ENCODE results near the gene DDAH2.

DDAH2 gene

DNA sequence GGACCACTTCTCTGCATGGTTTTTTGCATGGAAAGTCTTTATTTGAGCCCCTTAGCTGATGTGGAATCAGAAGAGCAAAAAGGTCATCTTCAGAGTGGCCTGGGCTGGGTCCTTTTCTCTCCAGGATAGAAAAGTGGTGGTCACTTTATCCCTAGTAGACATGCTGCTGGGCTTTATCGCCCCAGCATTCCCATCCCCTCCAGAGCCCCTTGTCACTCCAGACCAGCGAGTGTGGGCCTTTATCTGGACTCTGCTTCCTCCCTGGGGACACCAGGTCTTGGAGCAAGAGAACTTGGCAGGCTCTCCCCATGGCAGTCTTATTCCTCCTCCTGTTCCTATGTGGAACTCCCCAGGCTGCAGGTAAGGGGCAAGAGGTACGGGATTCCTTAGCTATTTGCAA is 22.5 kb downstream of the DDAH2 start, which contains the start of gene LY6G6F:
LY6G6F (plus strand) TSS at position 268 of the 400 bp plus-strand sequence; CDS start at position 309, 41 bp downstream.
- in situ Hi-C loops (cut with MboI; ENCODE audit: low sequenced_read_pairs), result no loop called here
- H3K27me3 ChIP-seq (ENCODE audit: low read depth), result no peaks in the 10 kb centered on the region
- H3K9me3 ChIP-seq, result no peaks in the 10 kb centered on the region
- peaks cover 10% of the 10 kb centered on the region for H3K4me1 ChIP-seq
- DNase-seq (ENCODE audit: low spot score in 2 of 2), result no peak
- no peaks in the 10 kb centered on the region for H3K36me3 ChIP-seq (replicated peaks)
- H3K4me3 ChIP-seq, result no peak within 1 kb of the TSS

DNA sequence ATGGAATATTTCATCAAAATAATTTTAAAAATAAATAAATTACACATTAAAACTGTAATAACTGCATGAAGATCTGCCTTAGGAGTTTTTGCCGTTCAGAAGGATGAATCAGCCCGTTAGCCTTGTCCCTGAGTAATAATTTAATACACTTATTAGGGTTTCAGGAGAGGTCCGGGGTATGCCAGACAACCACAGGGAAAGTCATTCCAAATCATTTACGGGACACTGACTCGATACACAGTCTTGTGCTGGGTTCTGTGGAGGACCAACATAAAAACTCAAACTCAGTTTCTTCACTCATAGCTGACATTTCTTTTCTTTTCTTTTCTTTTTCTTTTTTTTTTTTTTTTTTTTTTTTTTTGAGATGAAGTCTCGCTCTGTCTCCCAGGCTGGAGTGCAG is 23.2 kb downstream of the DDAH2 start:
- H3K4me1 ChIP-seq, result peaks cover 13% of the 10 kb centered on the region
- in situ Hi-C loops (cut with MboI; ENCODE audit: low sequenced_read_pairs), result no loop called here
- no peak overlapping the region for H3K4me3 ChIP-seq
- no peaks in the 10 kb centered on the region for H3K9me3 ChIP-seq
- H3K36me3 ChIP-seq (replicated peaks), result no peaks in the 10 kb centered on the region
- DNase-seq (ENCODE audit: low spot score in 2 of 2), result no peak
- no peaks in the 10 kb centered on the region for H3K27me3 ChIP-seq (ENCODE audit: low read depth)

DNA sequence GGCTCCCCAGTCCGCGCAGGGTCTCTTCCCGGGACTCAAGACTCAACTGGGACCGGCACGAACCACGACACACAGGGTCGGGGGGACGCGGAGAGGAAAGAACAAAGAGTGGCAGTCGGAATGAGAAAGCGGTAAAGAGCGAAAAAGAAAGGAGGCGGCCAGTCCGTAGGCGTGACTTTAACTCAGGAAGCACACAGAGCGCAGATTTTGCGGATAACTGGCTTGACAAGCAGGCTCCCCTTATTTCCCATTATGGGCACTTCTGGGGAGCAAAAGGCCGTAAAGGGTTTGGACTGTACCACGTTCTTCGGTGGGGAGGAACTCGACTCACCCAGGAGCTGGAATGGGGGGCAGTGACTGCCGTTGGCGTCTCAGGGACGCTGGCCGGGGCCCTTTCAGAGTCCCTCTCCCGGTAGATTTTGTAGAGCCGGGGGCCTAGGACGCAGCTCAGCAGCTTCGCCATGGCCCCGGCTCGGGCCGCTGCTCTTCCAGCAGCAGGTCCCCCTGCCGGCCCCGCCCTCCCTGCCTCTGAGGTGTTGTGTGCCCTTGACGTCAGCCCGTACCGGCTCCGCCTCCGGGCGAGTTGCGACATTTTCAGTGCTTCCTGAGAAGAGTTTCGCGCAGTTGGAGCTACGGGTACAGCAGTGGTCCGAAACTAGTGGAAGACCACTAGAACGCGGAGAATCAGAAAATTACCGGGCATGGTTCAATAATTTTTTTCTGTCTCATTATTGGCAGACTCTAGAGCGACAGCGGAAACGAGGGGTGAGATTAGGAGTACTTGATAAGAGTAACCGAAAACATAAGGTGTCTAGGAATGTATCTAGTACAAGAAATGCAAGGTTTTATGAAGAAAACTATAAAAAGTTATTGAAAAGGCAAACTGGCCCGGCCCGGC is 26.0 kb downstream of the DDAH2 start, which contains the start of gene ABHD16A:
ABHD16A (minus strand) TSS at position 506 of the 898 bp plus-strand sequence; CDS start at position 463, 43 bp downstream.
- peak within 1 kb of the TSS; percentile 90 for H3K4me3 ChIP-seq
- peaks cover 13% of the 10 kb centered on the region for H3K4me1 ChIP-seq
- DNase-seq (ENCODE audit: low spot score in 2 of 2), result peak; percentile 97 to 99
- no peaks in the 10 kb centered on the region for H3K27me3 ChIP-seq (ENCODE audit: low read depth)
- in situ Hi-C loops (cut with MboI; ENCODE audit: low sequenced_read_pairs), result no loop called here
- no peaks in the 10 kb centered on the region for H3K9me3 ChIP-seq
- peaks cover 7% of the 10 kb centered on the region for H3K36me3 ChIP-seq (replicated peaks)

DNA sequence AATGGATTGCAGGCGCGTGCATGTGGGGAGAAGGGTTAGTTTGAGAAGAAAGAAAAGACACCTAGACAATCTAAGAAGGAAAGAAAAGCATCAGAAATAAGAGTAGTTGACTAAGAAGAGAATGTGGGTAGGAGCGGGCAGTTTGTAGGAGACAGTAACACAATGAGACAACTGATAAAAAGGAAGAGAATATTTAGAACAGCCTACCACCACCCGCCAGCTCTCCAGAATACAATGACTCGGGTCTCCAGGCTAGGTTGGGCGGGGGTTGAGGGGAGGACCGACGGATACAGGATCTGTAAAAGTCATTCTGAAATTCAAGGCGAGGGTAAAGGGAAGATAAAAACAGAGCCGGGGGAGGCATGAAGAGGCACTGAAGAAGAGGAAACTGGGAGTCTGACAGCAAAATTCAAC is 26.7 kb downstream of the DDAH2 start:
- Histone ChIP-seq H3K4me3 (peak overlapping the region; percentile 90), H3K27me3 (ENCODE audit: low read depth) (no peaks in the 10 kb centered on the region), H3K36me3 (replicated peaks) (peaks cover 7% of the 10 kb centered on the region), H3K9me3 (no peaks in the 10 kb centered on the region), H3K4me1 (peaks cover 13% of the 10 kb centered on the region)
- in situ Hi-C loops (cut with MboI; ENCODE audit: low sequenced_read_pairs), result no loop called here
- no peak for DNase-seq (ENCODE audit: low spot score in 2 of 2)

DNA sequence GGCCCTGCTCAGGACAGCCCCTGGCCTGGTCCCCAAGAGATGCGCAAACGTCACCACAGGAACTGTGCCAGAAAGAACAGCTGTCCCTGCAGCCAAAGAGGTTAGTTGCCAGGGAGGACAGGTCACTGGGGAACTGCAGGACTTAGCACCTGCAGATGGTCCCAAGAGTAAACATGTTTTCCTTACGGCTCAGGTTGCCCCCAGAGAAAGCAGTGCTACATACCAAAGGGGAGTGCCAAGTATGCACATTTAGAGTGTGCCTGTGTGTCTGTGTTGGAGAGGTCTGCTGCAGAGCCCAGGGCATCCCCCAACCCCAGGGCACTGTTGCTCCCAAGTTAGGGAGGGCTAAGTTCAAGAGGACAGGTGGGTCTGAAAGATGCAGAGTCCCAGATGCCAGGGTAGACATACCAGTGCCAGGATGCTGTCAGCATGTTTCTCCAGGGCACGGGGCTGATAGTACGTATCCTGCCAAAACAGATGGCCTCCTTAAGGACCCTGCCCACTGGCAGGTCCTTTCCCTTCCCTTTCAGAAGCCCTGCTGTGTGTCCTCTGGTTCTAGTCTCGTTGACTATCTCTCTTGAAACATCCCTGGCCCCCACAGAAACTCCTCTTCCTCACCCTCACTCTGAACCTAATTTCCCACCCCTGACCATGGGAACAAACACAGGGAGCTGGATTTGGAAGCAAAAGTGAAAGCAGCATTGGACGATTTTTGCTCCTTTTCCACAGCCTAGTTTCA is 27.3 kb downstream of the DDAH2 start:
- H3K4me3 ChIP-seq, result peak overlapping the region; percentile 90
- in situ Hi-C loops (cut with MboI; ENCODE audit: low sequenced_read_pairs), result no loop called here
- H3K4me1 ChIP-seq, result peaks cover 13% of the 10 kb centered on the region
- peaks cover 10% of the 10 kb centered on the region for H3K36me3 ChIP-seq (replicated peaks)
- DNase-seq (ENCODE audit: low spot score in 2 of 2), result no peak
- H3K9me3 ChIP-seq, result no peaks in the 10 kb centered on the region
- H3K27me3 ChIP-seq (ENCODE audit: low read depth), result no peaks in the 10 kb centered on the region

DNA sequence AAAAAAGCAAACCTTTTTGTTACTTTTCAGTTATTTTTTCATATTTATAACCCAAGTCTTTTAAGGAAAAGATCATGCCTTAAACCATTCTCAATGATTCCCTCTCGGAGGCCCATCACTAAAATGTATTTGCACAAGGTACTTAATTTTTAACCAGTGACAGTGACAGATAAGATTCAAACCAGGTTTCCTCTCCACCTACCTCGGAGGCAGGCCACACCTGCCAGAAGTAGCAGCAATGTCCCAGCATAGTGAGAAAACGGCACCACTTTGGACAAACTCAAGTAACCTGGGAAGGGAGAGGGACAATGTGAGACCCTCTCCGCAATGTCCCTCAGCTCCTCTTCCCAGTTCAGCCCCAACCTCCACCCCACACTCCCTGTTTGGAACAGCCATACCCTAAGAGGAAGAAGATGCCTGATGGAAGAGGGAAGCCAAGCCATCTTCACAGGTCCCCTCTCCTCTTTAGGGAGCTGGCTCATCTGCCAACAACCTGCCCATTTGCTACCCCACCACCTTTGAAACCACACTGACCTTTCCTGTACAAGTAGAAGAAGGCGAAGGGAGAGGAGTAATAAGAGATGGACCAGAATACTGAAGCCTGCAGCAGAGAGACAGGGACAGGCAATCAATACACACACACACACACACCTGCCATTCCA is 28.2 kb downstream of the DDAH2 start:
- Histone ChIP-seq H3K27me3 (ENCODE audit: low read depth) (no peaks in the 10 kb centered on the region), H3K4me1 (peaks cover 13% of the 10 kb centered on the region), H3K36me3 (replicated peaks) (peaks cover 13% of the 10 kb centered on the region), H3K9me3 (no peaks in the 10 kb centered on the region), H3K4me3 (no peak overlapping the region)
- in situ Hi-C loops (cut with MboI; ENCODE audit: low sequenced_read_pairs), result no loop called here
- DNase-seq (ENCODE audit: low spot score in 2 of 2), result no peak

DNA sequence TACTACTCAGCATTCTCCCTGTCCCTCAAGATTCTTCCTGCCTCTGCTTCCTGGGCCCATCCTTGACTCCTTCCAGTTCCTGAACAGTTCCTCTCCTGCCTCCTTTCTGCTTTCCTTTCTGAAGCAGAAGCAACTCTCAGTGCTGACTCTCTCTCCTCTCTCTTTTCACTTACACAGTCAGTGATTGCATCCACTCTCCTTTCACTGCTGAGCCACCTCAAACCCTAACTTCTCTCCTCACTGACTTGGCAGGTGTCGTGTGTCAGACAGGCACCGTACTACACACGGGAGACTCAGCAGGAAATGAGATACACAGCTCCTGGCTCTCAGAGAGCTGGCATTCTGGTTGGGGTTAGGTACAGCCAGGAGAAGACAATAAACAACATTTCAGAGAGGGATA is 31.5 kb downstream of the DDAH2 start:
- no peaks in the 10 kb centered on the region for H3K9me3 ChIP-seq

DNA sequence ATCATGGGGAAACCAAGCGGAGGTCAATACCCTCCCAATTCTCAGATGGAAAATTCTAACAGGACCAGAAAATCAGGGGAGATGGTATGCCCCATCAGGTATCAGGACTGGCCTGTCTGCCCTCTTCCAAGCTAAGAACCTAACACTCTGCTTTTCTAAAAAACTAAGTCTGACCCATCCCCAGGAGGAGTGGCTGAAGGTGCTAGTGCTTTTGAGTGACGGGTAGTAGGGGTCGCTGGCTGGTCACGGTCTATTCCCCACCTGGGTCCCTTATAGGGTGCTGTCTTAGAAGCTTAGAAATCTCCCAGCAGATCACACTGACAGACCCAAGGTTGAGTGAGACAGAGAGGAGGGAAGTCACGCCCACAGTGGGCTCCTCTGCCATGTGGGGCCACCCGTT is 35.6 kb downstream of the DDAH2 start:
- no peak overlapping the region for H3K4me3 ChIP-seq
- no peaks in the 10 kb centered on the region for H3K4me1 ChIP-seq
- DNase-seq (ENCODE audit: low spot score in 2 of 2), result no peak
- peaks cover 44% of the 10 kb centered on the region for H3K36me3 ChIP-seq (replicated peaks)
- no peaks in the 10 kb centered on the region for H3K27me3 ChIP-seq (ENCODE audit: low read depth)
- in situ Hi-C loops (cut with MboI; ENCODE audit: low sequenced_read_pairs), result no loop called here
- H3K9me3 ChIP-seq, result no peaks in the 10 kb centered on the region

More for the DNA sequence above, 31.5 kb downstream of the DDAH2 start:
- Histone ChIP-seq H3K4me3 (no peak overlapping the region), H3K36me3 (replicated peaks) (peaks cover 28% of the 10 kb centered on the region), H3K27me3 (ENCODE audit: low read depth) (no peaks in the 10 kb centered on the region), H3K4me1 (peaks cover 7% of the 10 kb centered on the region; the same call in 1 of the 2 replicates)
- in situ Hi-C loops (cut with MboI; ENCODE audit: low sequenced_read_pairs), result no loop called here
- DNase-seq (ENCODE audit: low spot score in 2 of 2), result no peak

DNA sequence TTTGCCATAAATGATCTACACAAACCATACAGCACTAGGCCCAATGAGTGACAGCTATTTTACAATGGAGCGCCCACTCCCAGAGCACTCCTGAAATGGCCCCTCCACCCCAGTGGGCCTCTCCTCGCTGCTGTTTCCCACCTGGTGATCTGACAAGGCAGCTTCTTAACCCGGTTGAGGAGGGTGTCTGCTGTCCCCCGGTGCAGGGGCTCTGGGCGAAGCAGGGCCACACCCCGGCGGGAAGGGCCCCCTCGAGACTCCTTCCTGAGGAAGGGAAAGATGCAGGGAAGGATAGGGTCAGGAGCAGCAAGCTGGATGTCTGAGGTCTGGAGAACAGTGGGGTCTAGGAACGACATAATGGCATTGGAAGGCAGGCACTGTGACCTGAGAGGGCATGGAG is 36.2 kb downstream of the DDAH2 start:
- no peak for DNase-seq (ENCODE audit: low spot score in 2 of 2)
- H3K27me3 ChIP-seq (ENCODE audit: low read depth), result no peaks in the 10 kb centered on the region

DNA sequence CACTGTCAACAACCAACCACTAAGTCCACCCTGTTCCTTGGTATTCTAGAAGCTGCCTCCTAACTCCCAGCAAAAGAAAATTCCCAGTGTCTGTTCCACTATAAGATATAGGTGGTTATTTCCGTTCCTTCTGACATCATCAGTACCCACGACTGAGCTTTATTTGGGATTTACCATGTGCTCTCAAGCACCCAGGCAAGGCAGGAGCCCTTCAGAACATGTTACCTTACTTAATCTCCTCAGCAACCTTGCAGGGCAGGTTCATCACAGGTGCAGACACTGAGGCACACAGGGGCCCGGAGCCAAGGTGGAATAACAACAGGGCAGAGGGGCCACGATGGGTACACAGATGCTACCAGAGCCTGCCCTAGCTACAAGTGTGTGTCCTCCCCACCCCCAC is 36.7 kb downstream of the DDAH2 start:
- H3K4me3 ChIP-seq, result no peak overlapping the region
- no peak for DNase-seq (ENCODE audit: low spot score in 2 of 2)
- no peaks in the 10 kb centered on the region for H3K9me3 ChIP-seq
- in situ Hi-C loops (cut with MboI; ENCODE audit: low sequenced_read_pairs), result no loop called here
- H3K4me1 ChIP-seq, result no peaks in the 10 kb centered on the region
- peaks cover 53% of the 10 kb centered on the region for H3K36me3 ChIP-seq (replicated peaks)
- H3K27me3 ChIP-seq (ENCODE audit: low read depth), result no peaks in the 10 kb centered on the region

More for the DNA sequence above, 36.2 kb downstream of the DDAH2 start:
- in situ Hi-C loops (cut with MboI; ENCODE audit: low sequenced_read_pairs), result no loop called here
- Histone ChIP-seq H3K36me3 (replicated peaks) (peaks cover 50% of the 10 kb centered on the region), H3K9me3 (no peaks in the 10 kb centered on the region), H3K4me3 (no peak overlapping the region), H3K4me1 (no peaks in the 10 kb centered on the region)

DNA sequence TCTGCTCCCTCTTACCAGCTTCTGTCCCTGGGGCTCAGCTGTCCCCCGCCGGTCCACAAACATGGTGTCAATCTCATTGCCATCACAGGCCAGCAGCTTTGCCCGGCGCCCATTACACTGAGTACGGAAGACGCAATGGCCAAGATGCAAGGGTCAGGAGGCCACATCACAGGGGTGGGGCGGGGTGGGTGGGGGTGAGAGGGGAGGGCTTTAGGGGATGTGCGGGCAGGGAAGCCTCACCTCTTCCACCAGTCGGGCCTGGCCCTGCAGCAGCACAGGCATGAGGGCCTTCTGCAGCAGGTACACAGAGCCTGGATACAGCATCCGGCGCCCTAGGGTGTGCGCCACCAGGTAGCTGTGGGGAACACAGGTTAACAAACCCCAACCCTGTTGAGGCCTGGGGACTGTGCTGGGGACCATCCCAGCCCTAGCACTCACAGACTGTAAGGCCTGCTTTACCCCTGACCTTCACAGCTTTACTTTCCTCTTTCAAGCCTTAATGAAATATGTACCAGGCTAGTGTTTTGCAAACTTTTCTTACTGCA is 37.5 kb downstream of the DDAH2 start:
- no peak overlapping the region for H3K4me3 ChIP-seq
- no peaks in the 10 kb centered on the region for H3K27me3 ChIP-seq (ENCODE audit: low read depth)
- in situ Hi-C loops (cut with MboI; ENCODE audit: low sequenced_read_pairs), result no loop called here
- H3K9me3 ChIP-seq, result no peaks in the 10 kb centered on the region
- no peak for DNase-seq (ENCODE audit: low spot score in 2 of 2)
- H3K36me3 ChIP-seq (replicated peaks), result peaks cover 52% of the 10 kb centered on the region
- H3K4me1 ChIP-seq, result no peaks in the 10 kb centered on the region

DNA sequence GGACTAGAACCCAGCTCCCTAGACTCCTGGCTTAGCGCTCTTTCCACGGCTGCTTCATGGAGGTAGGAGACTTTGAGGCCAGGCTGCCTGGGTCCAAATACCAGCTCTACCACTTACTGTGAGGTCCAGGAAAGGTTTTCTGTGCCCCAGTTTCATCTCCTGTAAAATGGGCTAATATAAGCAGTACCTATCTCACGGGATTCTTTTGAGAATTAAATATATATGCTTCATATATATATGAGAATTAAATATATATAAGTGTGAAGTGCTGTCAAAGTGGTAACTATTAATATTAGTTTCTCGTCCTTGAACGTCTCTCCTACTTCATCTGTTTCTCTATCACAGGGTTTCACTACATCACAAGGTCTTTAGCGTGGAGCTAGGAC is 38.0 kb downstream of the DDAH2 start:
- no peak for DNase-seq (ENCODE audit: low spot score in 2 of 2)
- Histone ChIP-seq H3K4me1 (no peaks in the 10 kb centered on the region), H3K9me3 (no peaks in the 10 kb centered on the region), H3K36me3 (replicated peaks) (peaks cover 52% of the 10 kb centered on the region), H3K4me3 (no peak overlapping the region), H3K27me3 (ENCODE audit: low read depth) (no peaks in the 10 kb centered on the region)
- in situ Hi-C loops (cut with MboI; ENCODE audit: low sequenced_read_pairs), result no loop called here

DNA sequence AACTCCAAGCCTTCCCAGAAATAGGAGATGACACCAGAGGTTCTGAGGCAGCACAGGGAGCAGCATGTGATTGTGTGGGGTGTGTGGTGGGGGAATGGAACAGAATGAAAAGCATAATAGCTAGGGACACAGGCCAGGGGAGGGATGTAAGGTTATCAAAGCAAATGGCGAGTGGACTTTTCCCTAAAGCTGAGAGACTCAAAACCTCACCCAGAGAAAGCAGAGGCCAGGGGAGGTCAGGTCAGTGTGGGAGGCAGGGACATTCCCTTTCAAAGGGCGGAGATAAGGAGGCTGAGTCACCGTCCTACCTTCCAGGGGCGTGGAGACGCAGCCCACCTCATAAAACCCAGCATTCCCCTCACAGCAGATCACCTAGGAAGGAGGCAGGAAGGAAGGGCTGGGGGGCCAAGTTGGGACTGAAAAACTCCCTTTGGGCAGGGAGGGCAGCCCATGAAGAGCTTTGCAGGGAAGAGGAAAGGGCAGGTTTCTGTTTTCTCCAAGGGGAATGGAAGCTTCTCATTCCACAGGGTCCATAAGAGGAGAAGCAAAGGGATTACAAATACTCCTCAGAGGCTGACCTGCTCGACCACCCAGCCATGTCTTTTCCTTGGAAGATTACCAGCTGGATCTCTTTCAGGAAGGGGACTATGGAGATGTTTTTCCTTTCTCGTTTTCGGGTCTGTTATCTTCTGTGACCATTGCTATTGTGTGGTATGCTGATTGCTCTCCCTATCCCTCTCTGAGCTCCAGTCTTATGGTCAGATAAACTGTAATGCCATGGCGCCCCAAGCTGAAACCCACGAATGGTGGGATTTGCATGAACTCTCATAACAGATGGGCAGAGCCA is 38.6 kb downstream of the DDAH2 start:
- H3K9me3 ChIP-seq, result no peaks in the 10 kb centered on the region
- no peaks in the 10 kb centered on the region for H3K4me1 ChIP-seq
- in situ Hi-C loops (cut with MboI; ENCODE audit: low sequenced_read_pairs), result no loop called here
- DNase-seq (ENCODE audit: low spot score in 2 of 2), result no peak
- H3K36me3 ChIP-seq (replicated peaks), result peaks cover 52% of the 10 kb centered on the region
- H3K27me3 ChIP-seq (ENCODE audit: low read depth), result no peaks in the 10 kb centered on the region
- H3K4me3 ChIP-seq, result no peak overlapping the region
